Measurements from ENCODE around the gene PBX2. TPM values are rescaled to one million over a fixed set of nuclear protein-coding genes. Genes with fewer than 3 reads are reported as not detected.

The PBX2 gene
- polyA plus RNA-seq, 3 donors, result 1.9 to 201 (median 4.0) TPM

GRCh38 chr6:32167154-32167760 lies 22.7 kb downstream of the PBX2 start:
- Mint-ChIP-seq H3K9me3 (no peaks in the 10 kb centered on the region), H3K27me3 (ENCODE audit: low read depth in 3 of 3) (peaks cover 0 to 3% (median 1%) of the 10 kb centered on the region in 3 donors), H3K27ac (peak overlapping the region in 2 of 7 donors; percentile 16 to 42), H3K4me3 (no peak overlapping the region), H3K4me1 (no peaks in the 10 kb centered on the region), H3K36me3 (peaks cover 32 to 38% of the 10 kb centered on the region in 2 donors)
- Histone ChIP-seq H3K4me1 (ENCODE audit: control insufficient read depth in 1 of 2, insufficient read depth in 2 of 2, low read length in 2 of 2) (no peaks in the 10 kb centered on the region), H3K4me2 (replicated peaks; ENCODE audit: extremely low read depth, low read length, poor library complexity, severe bottlenecking) (no peak overlapping the region), H4K20me1 (ENCODE audit: insufficient read depth, low read length) (no peaks in the 10 kb centered on the region), H2AFZ (ENCODE audit: insufficient read depth, low read depth, low read length, poor library complexity, severe bottlenecking) (no peak overlapping the region), H3K79me2 (ENCODE audit: insufficient read depth, low read length) (no peaks in the 10 kb centered on the region), H3K36me3 (replicated peaks in 1 of 2; ENCODE audit: control insufficient read depth in 1 of 2, insufficient read depth in 2 of 2, low read length in 2 of 2) (peaks cover 27 to 32% of the 10 kb centered on the region in 2 donors), H3K9ac (ENCODE audit: insufficient read depth, low read length, poor library complexity, severe bottlenecking) (no peak overlapping the region), H3K27me3 (ENCODE audit: control insufficient read depth in 2 of 2, insufficient read depth in 2 of 2, low read length in 2 of 2) (no peaks in the 10 kb centered on the region), H3K9me3 (replicated peaks in 1 of 2; ENCODE audit: control insufficient read depth in 1 of 2, insufficient read depth in 1 of 2, low read length in 2 of 2) (no peaks in the 10 kb centered on the region), H3K27ac (ENCODE audit: low read depth in 1 of 2, low read length in 2 of 2) (no peak overlapping the region), H3K4me3 (replicated peaks in 1 of 3; ENCODE audit: low read depth in 2 of 3, low read length in 3 of 3) (no peak overlapping the region)
- no peak for DNase-seq
- WGBS (ENCODE audit: insufficient coverage), result 97% methylated on average over 24 of the region's 32 CpGs
- intact Hi-C loops (cut with micrococcal nuclease), result no loop called here
- TF ChIP-seq CTCF (IDR thresholded peaks at IDR 0.05), result no peak

- Histone ChIP-seq H2AFZ (ENCODE audit: insufficient read depth, low read depth, low read length, poor library complexity, severe bottlenecking) (no peak overlapping the region), H3K36me3 (replicated peaks in 1 of 2; ENCODE audit: control insufficient read depth in 1 of 2, insufficient read depth in 2 of 2, low read length in 2 of 2) (peaks cover 27 to 32% of the 10 kb centered on the region in 2 donors), H4K20me1 (ENCODE audit: insufficient read depth, low read length) (no peaks in the 10 kb centered on the region), H3K27ac (ENCODE audit: low read depth in 1 of 2, low read length in 2 of 2) (no peak overlapping the region), H3K79me2 (ENCODE audit: insufficient read depth, low read length) (no peaks in the 10 kb centered on the region), H3K27me3 (ENCODE audit: control insufficient read depth in 2 of 2, insufficient read depth in 2 of 2, low read length in 2 of 2) (no peaks in the 10 kb centered on the region), H3K4me2 (replicated peaks; ENCODE audit: extremely low read depth, low read length, poor library complexity, severe bottlenecking) (no peak overlapping the region), H3K4me1 (ENCODE audit: control insufficient read depth in 1 of 2, insufficient read depth in 2 of 2, low read length in 2 of 2) (no peaks in the 10 kb centered on the region), H3K4me3 (replicated peaks in 1 of 3; ENCODE audit: low read depth in 2 of 3, low read length in 3 of 3) (no peak overlapping the region), H3K9me3 (replicated peaks in 1 of 2; ENCODE audit: control insufficient read depth in 1 of 2, insufficient read depth in 1 of 2, low read length in 2 of 2) (no peaks in the 10 kb centered on the region), H3K9ac (ENCODE audit: insufficient read depth, low read length, poor library complexity, severe bottlenecking) (no peak overlapping the region)
- TF ChIP-seq CTCF (IDR thresholded peaks at IDR 0.05), result no peak
- Mint-ChIP-seq H3K36me3 (peaks cover 32 to 38% of the 10 kb centered on the region in 2 donors), H3K4me1 (no peaks in the 10 kb centered on the region), H3K4me3 (no peak overlapping the region), H3K27me3 (ENCODE audit: low read depth in 3 of 3) (peaks cover 0 to 4% (median 1%) of the 10 kb centered on the region in 3 donors), H3K9me3 (no peaks in the 10 kb centered on the region), H3K27ac (peak overlapping the region in 1 of 7 donors; percentile 63)
- DNase-seq, result no peak
- intact Hi-C loops (cut with micrococcal nuclease), result no loop called here
- WGBS (ENCODE audit: insufficient coverage), result 95% methylated on average over 21 of the region's 30 CpGs
Measured at GRCh38 chr6:32166411-32167061, 23.5 kb downstream of the PBX2 start.
